T follicular helper cell (primary cell): ENCODE data around the gene EHD1.

Source experiments
- DNase-seq: peaks from one replicate; pipeline ENCODE4 v3.0.0-alpha.2; 2020; ENCODE audit warnings: low read depth

Gene EHD1

GRCh38 chr11:64872790-64873488 is 5.5 kb downstream of the EHD1 start:
- DNase-seq: no peak

GRCh38 chr11:64871492-64871891 is 6.9 kb downstream of the EHD1 start:
- DNase-seq: no peak

GRCh38 chr11:64870893-64871466 is 7.4 kb downstream of the EHD1 start:
- no peak for DNase-seq

GRCh38 chr11:64870176-64870892 is 8.1 kb downstream of the EHD1 start:
- DNase-seq: no peak

- DNase-seq: no peak
These were observed 8.7 kb downstream of the EHD1 start for GRCh38 chr11:64869571-64870175.

GRCh38 chr11:64868904-64869570 is 9.4 kb downstream of the EHD1 start:
- DNase-seq: no peak

- DNase-seq: no peak
These were observed 10.5 kb downstream of the EHD1 start for GRCh38 chr11:64867748-64868462.

GRCh38 chr11:64866173-64866491 is 12.3 kb downstream of the EHD1 start:
- no peak for DNase-seq

GRCh38 chr11:64865286-64866172 is 12.9 kb downstream of the EHD1 start:
- no peak for DNase-seq

- DNase-seq: no peak
These were observed 13.7 kb downstream of the EHD1 start for GRCh38 chr11:64864473-64865285.

- no peak for DNase-seq
These were observed 14.3 kb downstream of the EHD1 start for GRCh38 chr11:64864135-64864472.

- DNase-seq: no peak
These were observed 14.9 kb downstream of the EHD1 start for GRCh38 chr11:64863391-64864060.

- no peak for DNase-seq
These were observed 15.4 kb downstream of the EHD1 start for GRCh38 chr11:64862987-64863390.

GRCh38 chr11:64861227-64861975 is 17.0 kb downstream of the EHD1 start:
- no peak for DNase-seq

GRCh38 chr11:64859542-64860414 is 18.6 kb downstream of the EHD1 start:
- no peak for DNase-seq

GRCh38 chr11:64858467-64859263 is 19.8 kb downstream of the EHD1 start:
- DNase-seq: peak; percentile 59

- no peak for DNase-seq
These were observed 20.9 kb downstream of the EHD1 start for GRCh38 chr11:64857485-64857884.
